Suprapubic skin (tissue), 4 donors: ENCODE measurements around the gene CCDC169. TPM values are rescaled to one million over a fixed set of nuclear protein-coding genes. Genes with fewer than 3 reads are reported as not detected.
"Not testable (repeated sequence)": the region's sequence is repeated elsewhere in the genome, so short reads cannot be mapped to it uniquely, and the experiment has no call there.

Experiments
- DNase-seq, 2 donors: peaks; one replicate each; pipeline ENCODE4 v3.0.0-alpha.2; 2019; ENCODE audit warnings: low spot score in 2 of 2
- H3K27ac ChIP-seq: fragments of 200-600 bp; sonication (generic); one replicate; pipeline ENCODE4 v1.5.1; 2019
- H3K27me3 ChIP-seq: fragments of 200-600 bp; sonication (generic); one replicate; pipeline ENCODE4 v1.5.1; 2019
- H3K36me3 ChIP-seq: fragments of 200-600 bp; sonication (generic); one replicate; pipeline ENCODE4 v1.5.1; 2019
- H3K4me1 ChIP-seq: fragments of 200-600 bp; sonication (generic); one replicate; pipeline ENCODE4 v1.5.1; 2019
- H3K4me3 ChIP-seq: fragments of 200-600 bp; sonication (generic); one replicate; pipeline ENCODE4 v1.5.1; 2019; ENCODE audit warnings: mild to moderate bottlenecking
- H3K9me3 ChIP-seq: fragments of 200-600 bp; sonication (generic); one replicate; pipeline ENCODE4 v1.5.1; 2019
- CTCF ChIP-seq, 2 donors: fragments of 200-600 bp in 1 of 2; fragments of 450-650 bp in 1 of 2; sonication (generic) in 1 of 2; IDR thresholded peaks; one replicate each; pipeline ENCODE4 v1.5.1; 2016 to 2019; ENCODE audit warnings: antibody characterized with exemption in 2 of 2, mild to moderate bottlenecking in 1 of 2, moderate library complexity in 1 of 2
- EP300 ChIP-seq: sonication (generic); formaldehyde crosslinking; IDR thresholded peaks from one replicate; pipeline ENCODE4 v1.6.1; 2017; ENCODE audit warnings: antibody characterized with exemption
- POLR2A ChIP-seq, 2 donors: fragments of 450-650 bp; IDR thresholded peaks; one replicate each; pipeline ENCODE4 v1.6.1; 2017; ENCODE audit warnings: antibody characterized with exemption in 2 of 2, mild to moderate bottlenecking in 2 of 2, moderate library complexity in 2 of 2
- POLR2AphosphoS5 ChIP-seq, 3 donors: sonication (generic); formaldehyde crosslinking; IDR thresholded peaks; one replicate each; pipeline ENCODE4 v1.6.1; 2017; ENCODE audit warnings: antibody characterized with exemption in 3 of 3
- WGBS: methylation state at CpG from one replicate; pipeline ENCODE4 v1.1.5; 2018; 5-methylcytosine and 5-hydroxymethylcytosine counted together
- total RNA-seq, 4 donors: library from RNA; depleted of rRNA; stranded (reverse); fragments of >200 nt; gene quantifications; one replicate each; pipeline ENCODE4 v1.1.0, GENCODE V29; 2016

Gene CCDC169
- total RNA-seq, 4 donors from 2014 or later = 0.13 to 0.48 (median 0.17) TPM; not detected in 1

GRCh38 chr13:36325912-36326311 lies 28.3 kb upstream of the CCDC169 start:
- Histone ChIP-seq H3K9me3 (no peaks in the 10 kb centered on the region), H3K4me1 (no peaks in the 10 kb centered on the region), H3K27ac (no peak overlapping the region), H3K4me3 (no peak overlapping the region), H3K27me3 (no peaks in the 10 kb centered on the region), H3K36me3 (peaks cover 76% of the 10 kb centered on the region)
- DNase-seq = no peak
- TF ChIP-seq EP300 (no peak), CTCF (IDR thresholded peaks at IDR 0.05) (no peak), POLR2AphosphoS5 (IDR thresholded peaks at IDR 0.05) (no peak), POLR2A (IDR thresholded peaks at IDR 0.05) (no peak)
- 83% methylated on average over 1 of the region's 1 CpG for WGBS

DNA sequence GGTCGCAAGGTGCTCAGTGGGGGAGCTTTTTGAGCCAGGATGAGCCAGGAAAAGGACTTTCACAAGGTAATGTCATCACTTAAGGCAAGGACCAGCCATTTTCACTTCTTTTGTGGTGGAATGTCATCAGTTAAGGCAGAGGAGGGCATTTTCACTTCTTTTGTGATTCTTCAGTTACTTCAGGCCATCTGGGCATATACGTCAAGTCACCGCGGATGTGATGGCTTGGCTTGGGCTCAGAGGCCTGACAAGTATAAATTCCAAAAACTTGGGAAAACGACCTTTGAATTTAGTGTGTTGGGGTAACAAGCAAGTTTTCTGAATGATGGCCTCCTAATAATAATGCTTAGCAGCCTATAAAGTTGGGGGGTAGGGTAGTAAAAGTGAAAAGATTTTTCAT lies 27.3 kb upstream of the CCDC169 start:
- H3K4me3 ChIP-seq, H3K4me1 ChIP-seq, H3K27ac ChIP-seq, DNase-seq, H3K27me3 ChIP-seq, H3K9me3 ChIP-seq: not testable (repeated sequence)
- H3K36me3 ChIP-seq = peaks cover 68% of the 10 kb centered on the region
- WGBS = 90% methylated on average over 5 of the region's 5 CpGs

GRCh38 chr13:36323951-36324566 lies 26.4 kb upstream of the CCDC169 start:
- no peaks in the 10 kb centered on the region for H3K27me3 ChIP-seq
- H3K27ac ChIP-seq = no peak overlapping the region
- DNase-seq = no peak
- H3K4me1 ChIP-seq = no peaks in the 10 kb centered on the region
- no peaks in the 10 kb centered on the region for H3K9me3 ChIP-seq
- TF ChIP-seq POLR2AphosphoS5 (IDR thresholded peaks at IDR 0.05) (no peak), CTCF (IDR thresholded peaks at IDR 0.05) (no peak)
- no peak overlapping the region for H3K4me3 ChIP-seq
- WGBS = 100% methylated on average over 1 of the region's 1 CpG
- H3K36me3 ChIP-seq = peaks cover 61% of the 10 kb centered on the region

DNA sequence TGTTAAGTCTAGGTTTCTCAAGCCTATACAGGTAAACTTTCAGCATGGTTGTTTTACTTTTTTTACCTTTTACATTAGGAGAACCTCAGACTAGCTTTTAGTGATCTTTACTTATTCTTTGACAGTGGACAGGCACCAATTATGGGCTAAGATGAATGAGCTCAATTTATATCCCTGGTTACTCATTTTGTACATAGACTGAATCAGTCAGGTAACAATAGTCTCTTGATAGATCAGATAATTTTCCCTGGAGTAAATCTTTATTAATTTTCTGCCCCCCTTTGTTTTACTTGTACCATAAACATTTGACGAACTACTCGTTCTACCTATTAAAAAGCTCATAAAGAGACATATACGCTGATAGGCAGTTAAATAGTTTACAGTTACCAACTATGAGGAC lies 25.8 kb upstream of the CCDC169 start:
- no peaks in the 10 kb centered on the region for H3K4me1 ChIP-seq
- WGBS = 94% methylated on average over 3 of the region's 3 CpGs
- no peak overlapping the region for H3K27ac ChIP-seq
- no peak for DNase-seq
- H3K36me3 ChIP-seq = peaks cover 54% of the 10 kb centered on the region
- no peak for TF ChIP-seq POLR2AphosphoS5 (IDR thresholded peaks at IDR 0.05)
- TF ChIP-seq EP300 = no peak
- TF ChIP-seq CTCF (IDR thresholded peaks at IDR 0.05) = no peak
- no peaks in the 10 kb centered on the region for H3K9me3 ChIP-seq
- no peak overlapping the region for H3K4me3 ChIP-seq
- no peaks in the 10 kb centered on the region for H3K27me3 ChIP-seq

DNA sequence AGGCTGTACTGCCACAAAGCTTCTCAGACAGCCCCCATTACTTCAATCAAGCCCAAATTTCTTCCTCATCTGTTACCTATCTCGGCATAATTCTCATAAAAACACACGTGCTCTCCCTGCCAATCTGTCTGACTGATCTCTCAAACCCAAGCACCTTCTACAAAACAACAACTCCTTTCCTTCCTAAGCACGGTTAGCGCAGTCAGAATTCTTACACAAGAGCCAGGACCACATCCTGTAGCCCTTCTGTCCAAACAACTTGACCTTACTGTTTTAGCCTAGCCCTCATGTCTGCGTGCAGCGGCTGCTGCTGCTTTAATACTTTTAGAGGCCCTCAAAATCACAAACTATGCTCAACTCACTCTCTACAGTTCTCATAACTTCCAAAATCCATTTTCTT lies 22.2 kb upstream of the CCDC169 start:
- H3K4me3 ChIP-seq, H3K4me1 ChIP-seq, H3K27me3 ChIP-seq, H3K9me3 ChIP-seq, H3K27ac ChIP-seq, DNase-seq: not testable (repeated sequence)
- WGBS = 86% methylated on average over 6 of the region's 6 CpGs
- H3K36me3 ChIP-seq = peaks cover 30% of the 10 kb centered on the region

GRCh38 chr13:36313047-36313969 lies 15.7 kb upstream of the CCDC169 start:
- no peak for DNase-seq
- no peak overlapping the region for H3K4me3 ChIP-seq
- H3K27me3 ChIP-seq = no peaks in the 10 kb centered on the region
- no peaks in the 10 kb centered on the region for H3K4me1 ChIP-seq
- H3K27ac ChIP-seq = no peak overlapping the region
- no peaks in the 10 kb centered on the region for H3K9me3 ChIP-seq
- 79% methylated on average over 3 of the region's 3 CpGs for WGBS
- TF ChIP-seq CTCF (IDR thresholded peaks at IDR 0.05) (no peak), POLR2AphosphoS5 (IDR thresholded peaks at IDR 0.05) (no peak), POLR2A (IDR thresholded peaks at IDR 0.05) (no peak), EP300 (no peak)
- peaks cover 55% of the 10 kb centered on the region for H3K36me3 ChIP-seq
